CD4-positive, alpha-beta T cell treated with Interleukin-10 for 1 hour (primary cell): Measurements from ENCODE around the gene COL9A2.
A peak's percentile ranks its signal among the peaks of the same experiment; 100 is the strongest.
"Not testable (repeated sequence)": the region's sequence is repeated elsewhere in the genome, so short reads cannot be mapped to it uniquely, and the experiment has no call there.

Experiments used
- DNase-seq: peaks from one replicate; pipeline ENCODE4 v3.0.0-alpha.2; 2020

COL9A2 gene

GRCh38 chr1:40316595-40317393 is at the start of gene COL9A2:
Gene COL9A2, minus strand, starts transcription at chr1:40317286. Its CDS starts 89 bp downstream, at chr1:40317197.
- peak; percentile 67 for DNase-seq

- DNase-seq, result no peak
These were observed 46.6 kb upstream of the COL9A2 start for GRCh38 chr1:40363721-40364120.

GRCh38 chr1:40362699-40363098 is 45.6 kb upstream of the COL9A2 start:
- no peak for DNase-seq

GRCh38 chr1:40362199-40362598 is 45.1 kb upstream of the COL9A2 start:
- no peak for DNase-seq

- no peak for DNase-seq
These were observed 44.6 kb upstream of the COL9A2 start for GRCh38 chr1:40361637-40362036.

- no peak for DNase-seq
These were observed 44.1 kb upstream of the COL9A2 start for GRCh38 chr1:40361201-40361600.

- DNase-seq, result no peak
These were observed 43.5 kb upstream of the COL9A2 start for GRCh38 chr1:40360631-40361030.

- no peak for DNase-seq
These were observed 40.5 kb upstream of the COL9A2 start for GRCh38 chr1:40357625-40358024.

- DNase-seq, result no peak
These were observed 36.0 kb upstream of the COL9A2 start for GRCh38 chr1:40353082-40353481.

- no peak for DNase-seq
These were observed 35.0 kb upstream of the COL9A2 start for GRCh38 chr1:40352126-40352525.

GRCh38 chr1:40351124-40351523 is 34.0 kb upstream of the COL9A2 start:
- no peak for DNase-seq

- no peak for DNase-seq
These were observed 33.3 kb upstream of the COL9A2 start for GRCh38 chr1:40350391-40350790.

GRCh38 chr1:40344597-40344996 is 27.5 kb upstream of the COL9A2 start:
- DNase-seq, result peak; percentile 30

GRCh38 chr1:40342381-40342717 is 25.3 kb upstream of the COL9A2 start:
- DNase-seq, result peak; percentile 22

GRCh38 chr1:40341491-40342380 is 24.6 kb upstream of the COL9A2 start:
- no peak for DNase-seq

- DNase-seq, result no peak
These were observed 22.6 kb upstream of the COL9A2 start for GRCh38 chr1:40339420-40340323.

GRCh38 chr1:40338745-40339419 is 21.8 kb upstream of the COL9A2 start:
- DNase-seq, result peak; percentile 93

- DNase-seq, result no peak
These were observed 20.4 kb upstream of the COL9A2 start for GRCh38 chr1:40337443-40337842.

- no peak for DNase-seq
These were observed 15.6 kb upstream of the COL9A2 start for GRCh38 chr1:40332695-40333094.

- DNase-seq, result not testable (repeated sequence)
These were observed 14.3 kb upstream of the COL9A2 start for GRCh38 chr1:40331403-40331802.

- no peak for DNase-seq
These were observed 2.0 kb upstream of the COL9A2 start for GRCh38 chr1:40318970-40319621.

- no peak for DNase-seq
These were observed 1.4 kb upstream of the COL9A2 start for GRCh38 chr1:40318476-40318875.
